Measurements from ENCODE around the gene PTGDS. TPM values are rescaled to one million over a fixed set of nuclear protein-coding genes. Genes with fewer than 3 reads are reported as not detected.
A peak's percentile ranks its signal among the peaks of the same experiment; 100 is the strongest.

PTGDS gene
- total RNA-seq, 3 donors from 2014 or later (not counting 1 experiment from before 2014, with no cell fraction given) = 157 to 361 (median 296) TPM

DNA sequence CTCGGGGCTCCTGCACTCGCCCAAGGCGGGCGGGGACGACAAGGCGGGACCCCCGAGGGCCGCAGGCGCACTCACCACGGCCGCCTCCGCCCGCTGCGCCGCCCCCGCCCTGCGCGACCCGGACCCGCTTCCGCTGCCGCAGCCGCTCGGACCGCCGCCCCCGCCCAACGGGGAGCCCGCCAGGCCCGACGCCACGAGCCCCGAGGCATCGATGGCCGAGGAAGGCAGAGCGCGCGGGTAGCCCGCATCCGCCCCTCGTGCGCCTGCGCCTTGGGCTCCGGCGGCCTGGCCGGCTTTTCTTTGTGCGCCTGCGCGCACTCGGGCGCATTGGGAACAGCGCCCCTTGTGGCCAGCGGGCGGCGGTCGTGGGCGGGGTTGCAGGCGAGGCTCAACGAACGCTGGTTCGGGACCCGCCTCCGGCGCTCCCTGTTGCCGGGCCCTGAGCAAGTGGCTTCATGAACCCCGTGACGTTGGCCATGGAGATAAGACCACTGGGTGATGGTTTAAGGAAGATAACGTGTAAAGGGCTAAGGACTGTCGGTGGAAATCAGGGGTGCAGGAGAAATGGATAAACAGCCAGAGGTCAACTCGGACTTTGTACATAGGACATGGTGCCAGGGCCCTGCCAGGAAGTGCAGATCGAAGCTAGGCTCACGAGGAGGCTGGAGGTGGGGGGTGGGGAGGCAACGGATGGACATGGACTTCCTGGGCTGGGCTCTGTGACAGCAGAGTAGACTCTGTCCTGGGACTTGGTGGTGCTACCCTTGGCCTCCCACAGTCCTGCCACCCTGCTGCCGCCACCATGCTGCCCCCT is 32.6 kb upstream of the PTGDS start, which contains the start of the genes C8G and FBXW5:
Gene C8G (plus strand): TSS at position 725 of the 814 bp plus-strand sequence. CDS start 78 bp downstream, at position 803.
Gene FBXW5 (minus strand): TSS at position 220 of the 814 bp plus-strand sequence. CDS start 655 bp downstream, outside the sequence.
- H3K27me3 ChIP-seq (ENCODE audit: control insufficient read depth, insufficient read depth, low read length) = no peaks in the 10 kb centered on the region
- Mint-ChIP-seq H3K4me3 (peak within 1 kb of the TSS; percentile 88), H3K27ac (peak within 1 kb of the TSS; percentile 89 to 93), H3K36me3 (no peaks in the 10 kb centered on the region), H3K27me3 (ENCODE audit: low read depth in 2 of 2) (no peaks in the 10 kb centered on the region), H3K4me1 (peaks cover 7 to 25% of the 10 kb centered on the region in 2 donors), H3K9me3 (no peaks in the 10 kb centered on the region)
- TF ChIP-seq, protein P1, sequence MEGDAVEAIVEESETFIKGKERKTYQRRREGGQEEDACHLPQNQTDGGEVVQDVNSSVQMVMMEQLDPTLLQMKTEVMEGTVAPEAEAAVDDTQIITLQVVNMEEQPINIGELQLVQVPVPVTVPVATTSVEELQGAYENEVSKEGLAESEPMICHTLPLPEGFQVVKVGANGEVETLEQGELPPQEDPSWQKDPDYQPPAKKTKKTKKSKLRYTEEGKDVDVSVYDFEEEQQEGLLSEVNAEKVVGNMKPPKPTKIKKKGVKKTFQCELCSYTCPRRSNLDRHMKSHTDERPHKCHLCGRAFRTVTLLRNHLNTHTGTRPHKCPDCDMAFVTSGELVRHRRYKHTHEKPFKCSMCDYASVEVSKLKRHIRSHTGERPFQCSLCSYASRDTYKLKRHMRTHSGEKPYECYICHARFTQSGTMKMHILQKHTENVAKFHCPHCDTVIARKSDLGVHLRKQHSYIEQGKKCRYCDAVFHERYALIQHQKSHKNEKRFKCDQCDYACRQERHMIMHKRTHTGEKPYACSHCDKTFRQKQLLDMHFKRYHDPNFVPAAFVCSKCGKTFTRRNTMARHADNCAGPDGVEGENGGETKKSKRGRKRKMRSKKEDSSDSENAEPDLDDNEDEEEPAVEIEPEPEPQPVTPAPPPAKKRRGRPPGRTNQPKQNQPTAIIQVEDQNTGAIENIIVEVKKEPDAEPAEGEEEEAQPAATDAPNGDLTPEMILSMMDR (IDR thresholded peaks at IDR 0.05) = peak; percentile 92
- 4% methylated on average over 74 of the region's 74 CpGs for WGBS (ENCODE audit: insufficient coverage)
- DNase-seq = peak; percentile 95 to 98
- intact Hi-C loops (cut with micrococcal nuclease) = loop anchor here (5.0 kb wide), 1 partner anchor 57 kb away; the partner anchor contains the start of gene TRAF2
- H3K36me3 ChIP-seq (ENCODE audit: control insufficient read depth, insufficient read depth, low read length) = peaks cover 33% of the 10 kb centered on the region
- H3K4me1 ChIP-seq (ENCODE audit: control insufficient read depth, insufficient read depth, low read length) = peaks cover 56% of the 10 kb centered on the region
- peak within 1 kb of the TSS; percentile 92 for H3K4me3 ChIP-seq (ENCODE audit: low read length)
- peak; percentile 87 to 92 (median 87) for ATAC-seq
- H3K27ac ChIP-seq (ENCODE audit: low read length) = peak within 1 kb of the TSS; percentile 61
- no peaks in the 10 kb centered on the region for H3K9me3 ChIP-seq (ENCODE audit: control insufficient read depth, insufficient read depth, low read length)

DNA sequence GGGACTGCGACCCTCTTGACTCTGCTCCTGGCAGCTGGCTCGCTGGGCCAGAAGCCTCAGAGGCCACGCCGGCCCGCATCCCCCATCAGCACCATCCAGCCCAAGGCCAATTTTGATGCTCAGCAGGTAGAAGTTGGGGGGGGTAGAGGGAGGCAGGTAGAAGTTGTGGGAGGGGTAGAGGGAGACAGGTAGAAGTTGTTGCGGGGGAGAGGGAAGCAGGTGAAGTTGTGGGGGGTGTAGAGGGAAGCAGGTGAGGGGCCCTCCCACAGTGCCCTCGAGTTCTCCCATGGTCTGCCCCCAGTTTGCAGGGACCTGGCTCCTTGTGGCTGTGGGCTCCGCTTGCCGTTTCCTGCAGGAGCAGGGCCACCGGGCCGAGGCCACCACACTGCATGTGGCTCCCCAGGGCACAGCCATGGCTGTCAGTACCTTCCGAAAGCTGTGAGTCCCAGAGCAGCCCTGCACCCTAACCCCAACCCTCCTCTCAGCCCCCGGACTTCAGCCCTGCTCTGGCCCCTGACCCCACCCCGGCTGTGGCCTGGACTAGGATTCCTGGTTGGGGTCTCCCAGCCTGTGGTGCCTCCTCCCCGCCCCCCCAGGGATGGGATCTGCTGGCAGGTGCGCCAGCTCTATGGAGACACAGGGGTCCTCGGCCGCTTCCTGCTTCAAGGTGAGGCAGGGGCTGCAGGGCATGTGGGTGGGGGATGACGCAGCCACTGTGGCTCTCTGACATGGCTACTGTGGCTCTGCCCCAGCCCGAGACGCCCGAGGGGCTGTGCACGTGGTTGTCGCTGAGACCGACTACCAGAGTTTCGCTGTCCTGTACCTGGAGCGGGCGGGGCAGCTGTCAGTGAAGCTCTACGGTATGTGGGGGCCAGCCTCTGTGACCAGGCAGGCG is 31.7 kb upstream of the PTGDS start:
- Mint-ChIP-seq H3K27ac (peak overlapping the region; percentile 89 to 93), H3K36me3 (no peaks in the 10 kb centered on the region), H3K4me1 (peaks cover 7 to 33% of the 10 kb centered on the region in 2 donors), H3K4me3 (peak overlapping the region; percentile 88), H3K9me3 (no peaks in the 10 kb centered on the region), H3K27me3 (ENCODE audit: low read depth in 2 of 2) (no peaks in the 10 kb centered on the region)
- Histone ChIP-seq H3K27ac (ENCODE audit: low read length) (no peak overlapping the region), H3K36me3 (ENCODE audit: control insufficient read depth, insufficient read depth, low read length) (peaks cover 24% of the 10 kb centered on the region), H3K27me3 (ENCODE audit: control insufficient read depth, insufficient read depth, low read length) (no peaks in the 10 kb centered on the region), H3K9me3 (ENCODE audit: control insufficient read depth, insufficient read depth, low read length) (no peaks in the 10 kb centered on the region), H3K4me1 (ENCODE audit: control insufficient read depth, insufficient read depth, low read length) (peaks cover 62% of the 10 kb centered on the region), H3K4me3 (ENCODE audit: low read length) (no peak overlapping the region)
- ATAC-seq (no peak), DNase-seq (no peak)
- 85% methylated on average over 30 of the region's 30 CpGs for WGBS (ENCODE audit: insufficient coverage)
- intact Hi-C loops (cut with micrococcal nuclease) = no loop called here
- TF ChIP-seq, protein P1 (IDR thresholded peaks at IDR 0.05) = no peak

DNA sequence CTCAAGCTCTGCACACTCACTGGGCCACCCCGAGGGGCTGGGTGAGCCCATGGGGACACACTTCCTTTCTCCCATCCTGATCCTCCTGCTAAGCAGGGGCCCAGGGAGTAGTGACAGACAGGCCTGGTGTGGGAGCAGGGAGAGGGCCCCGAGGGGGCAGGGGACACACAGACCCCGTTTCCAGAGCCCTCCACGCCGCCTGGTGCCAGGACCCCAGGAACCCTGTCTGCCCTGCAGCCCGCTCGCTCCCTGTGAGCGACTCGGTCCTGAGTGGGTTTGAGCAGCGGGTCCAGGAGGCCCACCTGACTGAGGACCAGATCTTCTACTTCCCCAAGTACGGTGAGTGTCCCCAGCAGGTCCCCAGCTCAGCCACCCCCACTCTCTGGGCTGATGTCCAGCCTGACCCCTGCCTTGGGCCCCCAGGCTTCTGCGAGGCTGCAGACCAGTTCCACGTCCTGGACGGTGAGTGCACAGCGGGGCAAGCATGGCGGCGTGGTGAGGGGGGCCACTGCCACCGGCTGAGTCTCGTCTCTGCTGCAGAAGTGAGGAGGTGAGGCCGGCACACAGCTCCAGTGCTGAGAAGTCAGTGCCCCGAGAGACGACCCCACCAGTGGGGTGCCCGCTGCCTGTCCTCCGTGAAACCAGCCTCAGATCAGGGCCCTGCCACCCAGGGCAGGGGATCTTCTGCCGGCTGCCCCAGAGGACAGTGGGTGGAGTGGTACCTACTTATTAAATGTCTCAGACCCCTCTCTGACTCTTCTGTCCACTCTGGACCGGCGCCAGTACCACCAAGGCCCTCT is 30.9 kb upstream of the PTGDS start:
- Histone ChIP-seq H3K9me3 (ENCODE audit: control insufficient read depth, insufficient read depth, low read length) (no peaks in the 10 kb centered on the region), H3K4me1 (ENCODE audit: control insufficient read depth, insufficient read depth, low read length) (peaks cover 71% of the 10 kb centered on the region), H3K36me3 (ENCODE audit: control insufficient read depth, insufficient read depth, low read length) (peaks cover 16% of the 10 kb centered on the region), H3K27ac (ENCODE audit: low read length) (no peak overlapping the region), H3K27me3 (ENCODE audit: control insufficient read depth, insufficient read depth, low read length) (no peaks in the 10 kb centered on the region), H3K4me3 (ENCODE audit: low read length) (no peak overlapping the region)
- H3K4me3 Mint-ChIP-seq = no peak overlapping the region
- no peak for DNase-seq
- intact Hi-C loops (cut with micrococcal nuclease) = no loop called here
- H3K36me3 Mint-ChIP-seq = no peaks in the 10 kb centered on the region
- H3K27ac Mint-ChIP-seq = no peak overlapping the region
- TF ChIP-seq, protein P1 (IDR thresholded peaks at IDR 0.05) = no peak
- WGBS (ENCODE audit: insufficient coverage) = 93% methylated on average over 26 of the region's 27 CpGs
- H3K9me3 Mint-ChIP-seq = no peaks in the 10 kb centered on the region
- peaks cover 7 to 33% of the 10 kb centered on the region in 2 donors for H3K4me1 Mint-ChIP-seq
- no peak for ATAC-seq
- H3K27me3 Mint-ChIP-seq (ENCODE audit: low read depth in 2 of 2) = no peaks in the 10 kb centered on the region

Measured in natural killer cell (primary cell).